Osteocyte (in vitro differentiated cells): Measurements from ENCODE around the gene TRMT61A. TPM values are rescaled to one million over a fixed set of nuclear protein-coding genes. Genes with fewer than 3 reads are reported as not detected.

Experiments used
- DNase-seq: peaks from one replicate; pipeline ENCODE4 v3.0.0; 2021; ENCODE audit warnings: mixed read lengths; ENCODE audit not compliant: unreplicated experiment; ENCODE audit errors: extremely low spot score
- H3K27ac Mint-ChIP-seq: one replicate; pipeline ENCODE4 v1.8.0; 2021; ENCODE audit warnings: mild to moderate bottlenecking, mixed read lengths; ENCODE audit not compliant: unreplicated experiment
- H3K27me3 Mint-ChIP-seq: one replicate; pipeline ENCODE4 v1.8.0; 2021; ENCODE audit warnings: mixed read lengths; ENCODE audit not compliant: unreplicated experiment
- H3K36me3 Mint-ChIP-seq: one replicate; pipeline ENCODE4 v1.8.0; 2021; ENCODE audit warnings: mixed read lengths; ENCODE audit not compliant: unreplicated experiment
- H3K4me1 Mint-ChIP-seq: one replicate; pipeline ENCODE4 v1.8.0; 2021; ENCODE audit warnings: mixed read lengths; ENCODE audit not compliant: unreplicated experiment
- H3K4me3 Mint-ChIP-seq: one replicate; pipeline ENCODE4 v1.8.0; 2021; ENCODE audit warnings: mild to moderate bottlenecking, moderate library complexity, mixed read lengths; ENCODE audit not compliant: unreplicated experiment
- H3K9me3 Mint-ChIP-seq: one replicate; pipeline ENCODE4 v1.8.0; 2021; ENCODE audit warnings: mixed read lengths; ENCODE audit not compliant: unreplicated experiment
- total RNA-seq: library from RNA; stranded (reverse); gene quantifications from 2 replicates; pipeline ENCODE4 v1.2.1, GENCODE V29; 2021
- TF ChIP-seq, protein P1 (sequence below): fragments of 200-600 bp; sonication (generic); IDR thresholded peaks from 2 replicates; pipeline ENCODE4 v1.5.0; 2021; ENCODE audit warnings: antibody characterized with exemption, mild to moderate bottlenecking, moderate library complexity

The TRMT61A gene
- total RNA-seq, 1 donor from 2014 or later: 11.5 TPM

DNA sequence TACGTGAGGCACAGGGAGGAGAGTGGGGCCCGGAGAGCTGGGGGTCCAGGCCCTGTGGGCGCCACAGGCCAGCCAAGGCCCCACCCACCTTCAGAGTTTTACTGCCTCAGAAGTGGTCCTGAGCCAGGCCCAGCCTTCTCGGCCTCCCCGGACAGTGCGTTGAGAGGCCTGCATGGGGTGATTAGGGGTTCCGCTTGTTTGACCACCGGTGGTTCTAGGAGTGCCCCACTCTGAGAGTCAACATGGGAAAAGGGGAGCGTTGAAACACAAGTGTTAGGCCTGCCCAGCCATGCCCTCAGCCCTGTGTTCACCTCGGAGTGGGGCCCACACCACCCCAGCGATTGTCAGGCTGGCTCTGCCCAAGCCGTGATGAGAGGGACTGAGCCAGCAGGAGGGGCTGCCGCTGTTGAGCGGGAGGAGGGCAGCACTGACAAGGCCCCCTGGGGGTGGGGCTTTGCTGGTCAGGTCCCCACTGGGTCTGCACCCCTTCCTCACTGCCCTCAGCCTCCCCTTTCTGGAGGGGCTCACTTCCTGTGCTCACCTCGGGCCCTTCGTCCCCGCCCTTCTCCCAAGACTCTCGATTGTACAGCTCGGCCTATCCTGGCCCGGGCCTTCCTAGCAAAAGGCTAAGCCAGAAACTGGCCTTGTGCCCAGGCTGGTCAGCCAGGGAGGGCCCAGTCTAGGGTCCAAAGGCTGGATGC is 11.1 kb upstream of the TRMT61A start:
- Mint-ChIP-seq H3K4me1 (peaks cover 17% of the 10 kb centered on the region), H3K27ac (no peak overlapping the region), H3K27me3 (no peaks in the 10 kb centered on the region), H3K36me3 (no peaks in the 10 kb centered on the region), H3K9me3 (no peaks in the 10 kb centered on the region), H3K4me3 (no peak overlapping the region)
- TF ChIP-seq, protein P1, sequence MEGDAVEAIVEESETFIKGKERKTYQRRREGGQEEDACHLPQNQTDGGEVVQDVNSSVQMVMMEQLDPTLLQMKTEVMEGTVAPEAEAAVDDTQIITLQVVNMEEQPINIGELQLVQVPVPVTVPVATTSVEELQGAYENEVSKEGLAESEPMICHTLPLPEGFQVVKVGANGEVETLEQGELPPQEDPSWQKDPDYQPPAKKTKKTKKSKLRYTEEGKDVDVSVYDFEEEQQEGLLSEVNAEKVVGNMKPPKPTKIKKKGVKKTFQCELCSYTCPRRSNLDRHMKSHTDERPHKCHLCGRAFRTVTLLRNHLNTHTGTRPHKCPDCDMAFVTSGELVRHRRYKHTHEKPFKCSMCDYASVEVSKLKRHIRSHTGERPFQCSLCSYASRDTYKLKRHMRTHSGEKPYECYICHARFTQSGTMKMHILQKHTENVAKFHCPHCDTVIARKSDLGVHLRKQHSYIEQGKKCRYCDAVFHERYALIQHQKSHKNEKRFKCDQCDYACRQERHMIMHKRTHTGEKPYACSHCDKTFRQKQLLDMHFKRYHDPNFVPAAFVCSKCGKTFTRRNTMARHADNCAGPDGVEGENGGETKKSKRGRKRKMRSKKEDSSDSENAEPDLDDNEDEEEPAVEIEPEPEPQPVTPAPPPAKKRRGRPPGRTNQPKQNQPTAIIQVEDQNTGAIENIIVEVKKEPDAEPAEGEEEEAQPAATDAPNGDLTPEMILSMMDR: no peak
- DNase-seq: no peak

DNA sequence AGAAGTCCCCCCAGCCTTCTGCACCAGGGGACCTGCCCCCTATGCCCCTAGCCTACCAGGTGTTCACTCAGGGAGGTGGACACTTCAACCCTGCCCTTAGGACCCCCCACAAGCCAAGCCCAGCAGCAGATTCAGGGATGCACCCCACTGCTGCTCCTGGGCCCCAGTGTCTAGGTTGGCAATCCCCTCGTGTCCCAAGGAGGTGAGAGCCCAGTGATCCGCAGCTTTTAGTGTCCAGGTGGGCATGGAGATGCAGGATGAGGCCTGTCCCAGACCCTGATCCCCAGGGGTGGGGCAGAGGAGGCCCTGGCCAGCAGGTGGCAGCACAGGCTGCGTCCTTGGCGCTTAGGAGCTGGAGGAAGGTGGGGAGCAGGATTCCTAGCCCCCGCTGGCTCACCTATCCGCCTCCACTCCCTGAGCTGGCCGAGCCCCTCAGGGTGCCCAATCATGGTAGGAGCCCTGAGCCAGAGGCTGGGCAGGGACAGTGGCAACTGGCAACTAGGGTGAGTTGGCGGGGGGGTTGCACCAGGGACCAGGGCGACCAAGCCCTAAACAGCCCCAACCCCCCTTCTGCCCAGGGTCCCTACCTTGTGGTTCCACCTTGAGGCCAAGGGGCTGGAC is 10.5 kb upstream of the TRMT61A start:
- DNase-seq: no peak
- Mint-ChIP-seq H3K27me3 (peaks cover under 1% of the 10 kb centered on the region), H3K9me3 (no peaks in the 10 kb centered on the region), H3K4me3 (no peak overlapping the region), H3K36me3 (no peaks in the 10 kb centered on the region), H3K4me1 (peaks cover 22% of the 10 kb centered on the region), H3K27ac (no peak overlapping the region)
- TF ChIP-seq, protein P1: peak; percentile 87

DNA sequence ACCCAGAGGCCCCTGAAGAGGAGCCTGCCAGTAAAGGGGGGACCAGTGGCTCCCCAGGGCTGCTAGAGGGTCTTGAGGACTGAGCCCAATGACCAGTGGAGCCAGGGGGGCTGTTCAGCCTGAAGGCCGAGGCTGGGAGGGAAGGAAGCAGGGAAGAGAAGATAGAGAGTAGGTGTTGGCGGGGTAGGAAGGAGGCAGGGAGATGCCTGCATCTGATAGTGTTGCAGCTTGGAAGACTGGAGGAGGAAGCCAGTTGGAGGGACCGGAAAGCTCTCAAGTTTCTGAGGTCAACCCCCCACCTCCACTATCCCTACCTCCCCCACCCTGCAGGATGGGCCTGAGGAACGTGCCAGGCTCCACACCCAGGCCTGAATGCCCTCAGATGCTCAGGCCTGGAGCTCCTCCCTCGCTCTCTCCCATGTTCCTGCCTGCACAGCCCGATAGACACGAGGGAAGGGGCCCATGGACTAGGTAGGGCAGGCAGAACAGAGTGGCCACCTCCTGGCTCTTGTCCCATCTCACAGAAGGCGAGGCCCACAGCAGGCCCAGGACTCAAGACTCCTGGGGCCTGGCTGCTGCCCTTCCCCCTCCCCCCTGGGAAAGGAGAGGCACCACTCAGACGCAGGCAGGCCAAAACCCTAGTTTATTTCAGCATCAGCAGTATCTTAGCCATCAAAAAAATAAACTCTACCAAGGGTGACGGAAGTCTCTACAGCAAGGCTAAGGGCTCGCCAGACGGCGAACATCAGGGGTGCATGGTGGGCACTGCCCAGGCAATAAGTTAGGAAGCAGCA is 9.8 kb upstream of the TRMT61A start:
- Mint-ChIP-seq H3K9me3 (no peaks in the 10 kb centered on the region), H3K4me3 (no peak overlapping the region)

DNA sequence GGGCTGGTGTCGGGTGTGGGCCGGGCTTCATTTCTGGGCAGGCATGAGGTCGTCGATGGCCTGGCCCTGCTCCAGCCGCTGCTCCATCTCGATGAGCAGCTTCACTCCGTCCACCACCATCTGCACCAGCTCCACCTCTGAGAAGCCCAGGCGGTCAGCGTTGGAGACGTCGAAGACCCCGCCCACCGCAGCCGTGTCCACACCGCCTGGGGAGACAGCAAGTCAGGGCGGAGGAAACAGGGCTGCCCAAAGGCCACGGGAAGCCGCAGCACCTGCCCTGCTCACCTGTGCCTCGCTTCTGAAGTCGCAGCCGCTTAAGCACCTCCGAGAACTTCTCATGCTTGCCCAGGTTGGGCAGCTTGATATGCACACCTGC is 9.2 kb upstream of the TRMT61A start:
- Mint-ChIP-seq H3K9me3 (no peaks in the 10 kb centered on the region), H3K4me1 (peaks cover 25% of the 10 kb centered on the region), H3K27me3 (peaks cover 4% of the 10 kb centered on the region), H3K27ac (peak overlapping the region; percentile 32), H3K36me3 (no peaks in the 10 kb centered on the region), H3K4me3 (no peak overlapping the region)
- no peak for DNase-seq
- TF ChIP-seq, protein P1: no peak

More for the DNA sequence above, 9.8 kb upstream of the TRMT61A start:
- Mint-ChIP-seq H3K27me3 (peaks cover 4% of the 10 kb centered on the region), H3K4me1 (peaks cover 25% of the 10 kb centered on the region), H3K27ac (peak overlapping the region; percentile 54), H3K36me3 (no peaks in the 10 kb centered on the region)
- TF ChIP-seq, protein P1: no peak
- DNase-seq: no peak

DNA sequence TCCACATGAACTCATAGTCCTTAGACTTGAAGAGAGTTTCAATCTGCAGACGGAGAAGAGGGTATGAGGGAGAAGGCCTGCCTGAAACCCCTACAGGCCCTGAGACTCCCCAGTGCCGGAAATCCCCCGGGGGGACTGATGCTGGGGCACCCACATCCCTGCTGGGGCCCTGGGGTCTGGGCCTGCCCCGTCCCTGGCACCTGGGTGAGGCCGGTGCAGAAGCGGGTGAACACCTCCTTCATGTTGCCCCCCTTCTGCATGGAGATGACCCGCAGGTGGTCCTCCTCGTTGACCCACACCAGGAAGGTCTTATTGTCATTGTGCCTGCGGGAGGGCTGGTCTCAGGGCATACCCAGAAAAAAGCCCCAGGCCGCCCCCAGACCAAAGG is 8.7 kb upstream of the TRMT61A start:
- H3K27me3 Mint-ChIP-seq: peaks cover 4% of the 10 kb centered on the region
- H3K4me3 Mint-ChIP-seq: no peak overlapping the region
- no peaks in the 10 kb centered on the region for H3K36me3 Mint-ChIP-seq
- no peaks in the 10 kb centered on the region for H3K9me3 Mint-ChIP-seq
- H3K27ac Mint-ChIP-seq: peak overlapping the region; percentile 44
- peaks cover 25% of the 10 kb centered on the region for H3K4me1 Mint-ChIP-seq
- DNase-seq: no peak
- TF ChIP-seq, protein P1: no peak
